Right lung (tissue), 5 donors: ENCODE measurements around the gene SPOCK1. TPM values are rescaled to one million over a fixed set of nuclear protein-coding genes. Genes with fewer than 3 reads are reported as not detected.
"Not testable (repeated sequence)": the region's sequence is repeated elsewhere in the genome, so short reads cannot be mapped to it uniquely, and the experiment has no call there.

ENCODE experiments used
- DNase-seq, 2 donors: peaks; one replicate each; pipeline ENCODE4 v3.0.0-alpha.2; 2013
- polyA plus RNA-seq, 5 donors: library from polyadenylated mRNA; unstranded; fragments of 120-200 nt; gene quantifications; one replicate each; pipeline versions ENCODE4 v1.2.1 to v1.2.3, GENCODE V29; 2013; ENCODE audit warnings: inconsistent platforms in 1 of 5, low replicate concordance in 1 of 5; ENCODE audit not compliant: insufficient read length in 5 of 5, insufficient read depth in 1 of 5

Gene SPOCK1
- polyA plus RNA-seq, 5 donors = 0.43 to 1.4 (median 0.55) TPM

GRCh38 chr5:137264573-137264972 lies 234.6 kb downstream of the SPOCK1 start:
- no peak for DNase-seq

GRCh38 chr5:137264041-137264440 lies 235.1 kb downstream of the SPOCK1 start:
- DNase-seq = no peak

GRCh38 chr5:137263371-137264005 lies 235.6 kb downstream of the SPOCK1 start:
- DNase-seq = no peak

- no peak for DNase-seq
Observed at GRCh38 chr5:137262818-137263217, 236.3 kb downstream of the SPOCK1 start.

GRCh38 chr5:137260820-137261695 lies 238.1 kb downstream of the SPOCK1 start:
- no peak for DNase-seq

GRCh38 chr5:137259115-137259514 lies 240.0 kb downstream of the SPOCK1 start:
- not testable (repeated sequence) for DNase-seq

- no peak for DNase-seq
Observed at GRCh38 chr5:137254119-137255090, 244.7 kb downstream of the SPOCK1 start.

GRCh38 chr5:137252512-137252911 lies 246.6 kb downstream of the SPOCK1 start:
- no peak for DNase-seq

- no peak for DNase-seq
Observed at GRCh38 chr5:137250421-137250820, 248.7 kb downstream of the SPOCK1 start.

- DNase-seq = no peak
Observed at GRCh38 chr5:137248527-137248926, 250.6 kb downstream of the SPOCK1 start.

- no peak for DNase-seq
Observed at GRCh38 chr5:137245438-137245837, 253.7 kb downstream of the SPOCK1 start.

- no peak for DNase-seq
Observed at GRCh38 chr5:137240285-137240684, 258.8 kb downstream of the SPOCK1 start.

- no peak for DNase-seq
Observed at GRCh38 chr5:137236849-137237507, 262.1 kb downstream of the SPOCK1 start.

- DNase-seq = no peak
Observed at GRCh38 chr5:137236252-137236651, 262.9 kb downstream of the SPOCK1 start.

GRCh38 chr5:137234973-137235943 lies 263.9 kb downstream of the SPOCK1 start:
- no peak for DNase-seq

GRCh38 chr5:137233726-137234125 lies 265.4 kb downstream of the SPOCK1 start:
- no peak for DNase-seq

GRCh38 chr5:137233304-137233703 lies 265.8 kb downstream of the SPOCK1 start:
- DNase-seq = not testable (repeated sequence)

GRCh38 chr5:137231540-137231939 lies 267.6 kb downstream of the SPOCK1 start:
- DNase-seq = no peak

- no peak for DNase-seq
Observed at GRCh38 chr5:137228816-137229215, 270.3 kb downstream of the SPOCK1 start.

- no peak for DNase-seq
Observed at GRCh38 chr5:137226081-137226480, 273.0 kb downstream of the SPOCK1 start.
